22Rv1 (cell line): ENCODE results near the gene H3-3A.

Experiments used
- ZFX ChIP-seq: fragments of 450-650 bp; IDR thresholded peaks from 2 replicates; pipeline ENCODE4 v1.6.1; 2017; ENCODE audit warnings: antibody characterized with exemption, borderline replicate concordance
- TF ChIP-seq, protein P1 (sequence below): fragments of 450-650 bp; IDR thresholded peaks from 2 replicates; pipeline ENCODE4 v1.5.1; 2017; ENCODE audit warnings: mild to moderate bottlenecking

DNA sequence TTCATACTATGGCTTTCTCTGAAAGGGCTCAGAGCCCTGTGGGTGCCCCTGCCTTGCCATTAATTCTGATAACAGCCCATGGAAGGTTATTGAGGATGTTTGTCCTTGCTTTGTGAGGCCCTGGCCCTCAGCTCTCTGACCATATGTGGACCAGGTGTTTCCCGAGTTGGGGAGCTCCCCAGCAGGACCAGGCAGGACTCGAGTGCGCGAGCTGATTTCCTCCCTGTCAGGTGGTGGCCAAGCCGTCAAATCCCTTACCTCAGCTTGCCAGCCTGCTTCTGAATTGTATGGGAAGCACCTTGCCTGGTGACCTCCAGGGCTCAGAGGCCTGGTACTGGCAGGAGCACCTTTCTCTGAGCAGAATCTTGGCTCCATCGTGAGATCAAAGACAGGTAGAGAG lies 45.4 kb upstream of the H3-3A start:
- TF ChIP-seq, protein P1, sequence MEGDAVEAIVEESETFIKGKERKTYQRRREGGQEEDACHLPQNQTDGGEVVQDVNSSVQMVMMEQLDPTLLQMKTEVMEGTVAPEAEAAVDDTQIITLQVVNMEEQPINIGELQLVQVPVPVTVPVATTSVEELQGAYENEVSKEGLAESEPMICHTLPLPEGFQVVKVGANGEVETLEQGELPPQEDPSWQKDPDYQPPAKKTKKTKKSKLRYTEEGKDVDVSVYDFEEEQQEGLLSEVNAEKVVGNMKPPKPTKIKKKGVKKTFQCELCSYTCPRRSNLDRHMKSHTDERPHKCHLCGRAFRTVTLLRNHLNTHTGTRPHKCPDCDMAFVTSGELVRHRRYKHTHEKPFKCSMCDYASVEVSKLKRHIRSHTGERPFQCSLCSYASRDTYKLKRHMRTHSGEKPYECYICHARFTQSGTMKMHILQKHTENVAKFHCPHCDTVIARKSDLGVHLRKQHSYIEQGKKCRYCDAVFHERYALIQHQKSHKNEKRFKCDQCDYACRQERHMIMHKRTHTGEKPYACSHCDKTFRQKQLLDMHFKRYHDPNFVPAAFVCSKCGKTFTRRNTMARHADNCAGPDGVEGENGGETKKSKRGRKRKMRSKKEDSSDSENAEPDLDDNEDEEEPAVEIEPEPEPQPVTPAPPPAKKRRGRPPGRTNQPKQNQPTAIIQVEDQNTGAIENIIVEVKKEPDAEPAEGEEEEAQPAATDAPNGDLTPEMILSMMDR = no peak
- no peak for TF ChIP-seq ZFX
